NCI-H2081 treated with DMSO at 0.1 percent for 48 hours (cell line): ENCODE results near the gene LHFPL6.

ENCODE experiments used
- DNase-seq: peaks from one replicate; lab custom pipeline; 2025; lab: John Stamatoyannopoulos, UW

LHFPL6 gene

GRCh38 chr13:39298951-39299350 lies 304.0 kb downstream of the LHFPL6 start:
- DNase-seq: no peak

GRCh38 chr13:39297664-39298171 lies 305.3 kb downstream of the LHFPL6 start:
- DNase-seq: no peak

- no peak for DNase-seq
Measured at GRCh38 chr13:39297023-39297422, 306.0 kb downstream of the LHFPL6 start.

DNA sequence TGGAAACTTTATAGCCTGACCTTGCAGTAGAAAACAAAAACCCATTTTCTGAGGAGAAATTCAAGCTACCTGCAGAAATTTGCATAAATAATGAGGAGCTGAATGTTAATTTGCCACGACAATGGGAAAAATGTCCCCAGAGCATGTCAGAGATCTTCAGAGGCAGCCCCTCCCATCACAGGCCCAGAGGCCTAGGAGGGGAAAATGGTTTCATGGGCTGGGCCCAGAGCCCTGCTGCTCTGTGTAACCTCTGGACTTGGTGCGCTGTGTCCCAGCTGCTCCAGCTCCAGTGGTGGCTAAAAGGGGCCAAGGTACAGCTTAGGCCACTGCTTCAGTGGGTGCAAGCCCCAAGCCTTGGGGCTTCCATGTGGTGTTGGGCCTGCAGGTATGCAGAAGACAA lies 306.8 kb downstream of the LHFPL6 start:
- DNase-seq: no peak
